OCI-LY1 (cell line): ENCODE measurements around the gene PRKCZ.

Experiments used
- H2AFZ ChIP-seq: fragments of 200-600 bp; sonication (generic), shearing (Covaris generic); 2 replicates; pipeline ENCODE4 v1.6.0; 2014; ENCODE audit warnings: antibody characterized with exemption, mild to moderate bottlenecking, low read length
- H3F3A ChIP-seq: fragments of 200-600 bp; sonication (generic), shearing (Covaris generic); 2 replicates; pipeline ENCODE4 v1.6.0; 2014; ENCODE audit warnings: mild to moderate bottlenecking, antibody characterized with exemption, low read length, moderate library complexity; ENCODE audit not compliant: insufficient read depth
- H3K27ac ChIP-seq: fragments of 200-600 bp; sonication (generic); 2 replicates; pipeline ENCODE4 v1.5.1; 2014; ENCODE audit warnings: low read length, mixed run types, mild to moderate bottlenecking, low read depth; ENCODE audit not compliant: poor library complexity, severe bottlenecking
- H3K27me3 ChIP-seq: fragments of 200-600 bp; sonication (generic); 2 replicates; pipeline ENCODE4 v1.6.0; 2014; ENCODE audit warnings: antibody characterized with exemption, mild to moderate bottlenecking, low read length, moderate library complexity; ENCODE audit not compliant: insufficient read depth
- H3K36me3 ChIP-seq: fragments of 200-600 bp; sonication (generic); 2 replicates; pipeline ENCODE4 v1.6.1; 2014; ENCODE audit warnings: mild to moderate bottlenecking, antibody characterized with exemption, low read length, moderate library complexity, mixed read lengths; ENCODE audit not compliant: insufficient read depth
- H3K4me1 ChIP-seq: fragments of 200-600 bp; sonication (generic); 2 replicates; pipeline ENCODE4 v1.5.1; 2014; ENCODE audit warnings: mild to moderate bottlenecking, low read length, moderate library complexity; ENCODE audit not compliant: insufficient read depth, severe bottlenecking
- H3K4me2 ChIP-seq: fragments of 200-600 bp; sonication (generic), shearing (Covaris generic); 2 replicates; pipeline ENCODE4 v1.6.1; 2014; ENCODE audit warnings: low read length
- H3K4me3 ChIP-seq: fragments of 200-600 bp; sonication (generic); 2 replicates; pipeline ENCODE4 v1.5.1; 2014; ENCODE audit warnings: low read length, low read depth, mild to moderate bottlenecking, mixed read lengths; ENCODE audit not compliant: poor library complexity, severe bottlenecking
- H3K79me2 ChIP-seq: fragments of 200-600 bp; shearing (Covaris generic); 2 replicates; pipeline ENCODE4 v1.6.1; 2016; ENCODE audit warnings: mixed run types, low read length, mixed read lengths; ENCODE audit not compliant: insufficient read depth
- H3K9ac ChIP-seq: fragments of 200-600 bp; sonication (generic), shearing (Covaris generic); 2 replicates; pipeline ENCODE4 v1.6.1; 2014; ENCODE audit warnings: mild to moderate bottlenecking, low read length, mixed read lengths
- H3K9me2 ChIP-seq: fragments of 200-600 bp; sonication (generic), shearing (Covaris generic); 2 replicates; pipeline ENCODE4 v1.6.1; 2014; ENCODE audit warnings: low read depth, mild to moderate bottlenecking, low read length, mixed read lengths
- H3K9me3 ChIP-seq: fragments of 200-600 bp; shearing (Covaris generic); 2 replicates; pipeline ENCODE4 v1.6.1; 2014; ENCODE audit warnings: low read length, mixed read lengths
- H4K20me1 ChIP-seq: fragments of 200-600 bp; sonication (generic), shearing (Covaris generic); 2 replicates; pipeline ENCODE4 v1.6.0; 2016; ENCODE audit warnings: mild to moderate bottlenecking, low read length; ENCODE audit not compliant: insufficient read depth
- EZH2 ChIP-seq: fragments of 200-600 bp; sonication (generic), shearing (Covaris generic); IDR thresholded peaks from 2 replicates; pipeline ENCODE4 v1.8.0; 2017; ENCODE audit warnings: borderline replicate concordance, mixed run types, mild to moderate bottlenecking, antibody characterized with exemption, low read length, moderate library complexity, mixed read lengths
- TF ChIP-seq, protein P1 (sequence below): fragments of 200-600 bp; sonication (generic), shearing (Covaris generic); IDR thresholded peaks from 2 replicates; pipeline ENCODE4 v1.5.1; 2017; ENCODE audit warnings: mild to moderate bottlenecking, antibody characterized with exemption, low read length, moderate library complexity, mixed read lengths

Gene PRKCZ

DNA sequence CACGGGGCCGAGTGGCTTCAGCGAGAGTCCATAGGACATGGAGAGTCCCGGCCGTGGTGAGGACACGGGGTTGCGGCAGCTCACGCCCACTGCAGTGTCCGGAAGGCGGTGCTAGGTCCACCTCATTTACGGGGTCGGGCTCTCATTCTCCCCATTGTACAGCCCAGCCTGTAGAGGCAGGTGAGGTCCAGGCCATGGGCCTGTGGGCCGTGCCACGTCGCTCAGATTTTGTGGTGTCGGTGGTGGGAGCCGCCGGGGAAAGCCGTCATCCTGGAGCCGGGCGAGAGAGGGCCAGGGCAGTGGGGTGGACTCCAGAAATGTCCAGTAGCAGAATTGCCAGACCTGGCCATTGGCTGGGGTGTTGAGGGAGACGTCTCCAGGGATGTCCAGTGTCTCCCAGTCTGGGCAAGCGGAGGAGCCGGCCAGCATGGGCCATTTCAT is 59.4 kb downstream of the PRKCZ start:
- TF ChIP-seq EZH2: no peak
- TF ChIP-seq, protein P1, sequence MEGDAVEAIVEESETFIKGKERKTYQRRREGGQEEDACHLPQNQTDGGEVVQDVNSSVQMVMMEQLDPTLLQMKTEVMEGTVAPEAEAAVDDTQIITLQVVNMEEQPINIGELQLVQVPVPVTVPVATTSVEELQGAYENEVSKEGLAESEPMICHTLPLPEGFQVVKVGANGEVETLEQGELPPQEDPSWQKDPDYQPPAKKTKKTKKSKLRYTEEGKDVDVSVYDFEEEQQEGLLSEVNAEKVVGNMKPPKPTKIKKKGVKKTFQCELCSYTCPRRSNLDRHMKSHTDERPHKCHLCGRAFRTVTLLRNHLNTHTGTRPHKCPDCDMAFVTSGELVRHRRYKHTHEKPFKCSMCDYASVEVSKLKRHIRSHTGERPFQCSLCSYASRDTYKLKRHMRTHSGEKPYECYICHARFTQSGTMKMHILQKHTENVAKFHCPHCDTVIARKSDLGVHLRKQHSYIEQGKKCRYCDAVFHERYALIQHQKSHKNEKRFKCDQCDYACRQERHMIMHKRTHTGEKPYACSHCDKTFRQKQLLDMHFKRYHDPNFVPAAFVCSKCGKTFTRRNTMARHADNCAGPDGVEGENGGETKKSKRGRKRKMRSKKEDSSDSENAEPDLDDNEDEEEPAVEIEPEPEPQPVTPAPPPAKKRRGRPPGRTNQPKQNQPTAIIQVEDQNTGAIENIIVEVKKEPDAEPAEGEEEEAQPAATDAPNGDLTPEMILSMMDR: no peak
- no peak overlapping the region for H2AFZ ChIP-seq
- H3K4me2 ChIP-seq: no peak overlapping the region
- no peak overlapping the region for H3K9ac ChIP-seq
- no peak overlapping the region for H3K4me3 ChIP-seq
- no peaks in the 10 kb centered on the region for H3K9me2 ChIP-seq
- no peaks in the 10 kb centered on the region for H3K4me1 ChIP-seq
- no peak overlapping the region for H3K27ac ChIP-seq
- H3K36me3 ChIP-seq: no peaks in the 10 kb centered on the region
- no peaks in the 10 kb centered on the region for H3K9me3 ChIP-seq
- no peaks in the 10 kb centered on the region for H3K79me2 ChIP-seq
- no peaks in the 10 kb centered on the region for H3F3A ChIP-seq
- H3K27me3 ChIP-seq: peaks cover 8% of the 10 kb centered on the region
- no peaks in the 10 kb centered on the region for H4K20me1 ChIP-seq

DNA sequence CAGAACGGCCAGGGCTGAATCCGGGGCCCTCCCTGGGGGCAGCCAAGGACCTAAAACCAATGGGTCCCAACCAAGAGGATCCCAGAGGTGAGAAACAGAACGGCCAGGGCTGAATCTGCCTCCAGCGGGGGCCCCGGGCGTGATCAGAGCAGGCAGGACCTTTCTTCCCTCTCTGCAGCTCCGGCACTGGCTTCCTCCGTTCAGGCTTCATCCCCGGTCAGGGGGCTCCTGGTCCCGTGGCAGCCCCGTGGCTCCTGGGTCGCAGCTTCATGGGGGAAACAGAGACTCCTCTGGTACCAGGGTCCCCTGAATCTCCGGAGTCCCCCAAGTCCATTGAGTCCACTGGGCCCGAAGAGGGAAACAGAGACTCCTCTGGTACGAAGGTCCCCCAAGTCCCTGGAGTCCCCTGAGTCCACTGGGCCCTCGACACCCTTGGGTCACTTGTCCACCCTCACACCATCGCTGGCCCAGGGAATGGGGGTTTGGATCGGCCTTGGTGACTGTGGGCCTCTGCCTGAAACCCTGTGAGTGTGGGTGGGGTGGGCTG is 60.1 kb downstream of the PRKCZ start:
- Histone ChIP-seq H3K9me2 (no peaks in the 10 kb centered on the region), H3K4me3 (no peak overlapping the region), H3K4me1 (no peaks in the 10 kb centered on the region), H3K36me3 (no peaks in the 10 kb centered on the region), H3K27me3 (peaks cover 8% of the 10 kb centered on the region), H3K9me3 (no peaks in the 10 kb centered on the region), H3K79me2 (no peaks in the 10 kb centered on the region), H3K9ac (no peak overlapping the region), H3K4me2 (no peak overlapping the region), H2AFZ (no peak overlapping the region), H3F3A (no peaks in the 10 kb centered on the region), H3K27ac (no peak overlapping the region), H4K20me1 (no peaks in the 10 kb centered on the region)
- no peak for TF ChIP-seq EZH2
- TF ChIP-seq, protein P1: no peak

DNA sequence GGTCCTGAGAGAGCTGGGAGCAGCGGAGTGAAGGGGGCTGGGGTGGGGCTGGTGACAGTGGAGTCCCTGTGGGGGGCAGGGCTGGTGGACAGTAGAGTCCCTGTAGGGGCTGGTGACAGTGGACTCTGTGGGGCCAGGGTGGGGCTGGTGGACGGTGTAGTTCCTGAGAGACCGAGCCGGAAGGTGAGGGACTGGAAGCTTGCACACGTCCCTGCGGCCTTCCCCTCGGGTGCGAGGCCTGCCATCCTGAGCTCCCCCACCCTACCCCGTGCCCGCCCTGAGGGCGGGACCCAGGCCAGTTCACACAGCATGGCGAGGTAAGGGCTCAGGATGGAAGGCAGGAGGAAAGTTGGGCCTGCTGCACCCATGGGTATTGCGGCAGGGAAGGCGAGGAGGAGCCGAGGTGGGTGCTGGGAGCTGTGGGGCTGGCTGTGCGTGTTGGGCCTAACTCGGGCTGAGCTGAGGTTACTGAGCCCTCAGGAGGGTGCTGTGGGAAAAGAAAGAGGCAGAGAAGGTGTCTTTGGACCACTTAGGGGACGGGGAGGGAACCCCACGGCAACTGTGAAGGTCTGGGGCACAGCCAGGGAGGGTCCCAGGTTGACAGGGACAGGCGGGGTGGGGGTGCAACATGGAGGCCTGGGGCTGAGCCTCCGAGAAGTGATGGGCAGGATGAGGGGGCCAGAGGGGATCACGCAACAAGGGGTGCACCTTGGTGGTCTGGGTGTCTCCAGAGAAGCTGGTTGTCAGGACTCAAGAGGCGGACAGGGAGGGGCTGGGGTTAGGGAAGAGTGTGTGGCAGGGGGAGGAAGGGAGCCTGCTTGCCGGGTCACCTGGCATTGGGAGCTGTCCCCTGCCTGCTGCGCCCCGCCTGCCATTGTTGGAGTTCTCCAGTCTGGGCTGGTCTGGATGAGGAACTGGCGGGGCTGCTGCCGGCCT is 60.8 kb downstream of the PRKCZ start:
- H3K27ac ChIP-seq: no peak overlapping the region
- no peaks in the 10 kb centered on the region for H3K9me2 ChIP-seq
- no peak overlapping the region for H3K4me3 ChIP-seq

More for the DNA sequence above, 60.8 kb downstream of the PRKCZ start:
- Histone ChIP-seq H3K9ac (no peak overlapping the region), H2AFZ (no peak overlapping the region), H3K27me3 (peaks cover 8% of the 10 kb centered on the region), H3F3A (no peaks in the 10 kb centered on the region), H3K4me2 (no peak overlapping the region), H3K9me3 (no peaks in the 10 kb centered on the region), H3K79me2 (no peaks in the 10 kb centered on the region), H3K36me3 (no peaks in the 10 kb centered on the region), H4K20me1 (no peaks in the 10 kb centered on the region), H3K4me1 (no peaks in the 10 kb centered on the region)
- TF ChIP-seq EZH2: no peak
- TF ChIP-seq, protein P1: no peak
